ENCODE measurements around the gene CYP46A1.

- TF ChIP-seq POLR2A (IDR thresholded peaks at IDR 0.05), result no peak
- TF ChIP-seq CTCF (IDR thresholded peaks at IDR 0.05 in 4 of 5, conservative IDR thresholded peaks at IDR 0.05 in 1 of 5), result no peak
These were observed 46.5 kb upstream of the CYP46A1 start for GRCh38 chr14:99637624-99638023.
